22Rv1 (cell line): Measurements from ENCODE around the gene ARHGAP45.

Experiments
- H3K27ac ChIP-seq: fragments of 450-650 bp; 2 replicates; pipeline ENCODE4 v1.5.1; 2017
- ZFX ChIP-seq: fragments of 450-650 bp; IDR thresholded peaks from 2 replicates; pipeline ENCODE4 v1.6.1; 2017; ENCODE audit warnings: antibody characterized with exemption, borderline replicate concordance
- TF ChIP-seq, protein P1 (sequence below): fragments of 450-650 bp; IDR thresholded peaks from 2 replicates; pipeline ENCODE4 v1.5.1; 2017; ENCODE audit warnings: mild to moderate bottlenecking

Gene ARHGAP45

DNA sequence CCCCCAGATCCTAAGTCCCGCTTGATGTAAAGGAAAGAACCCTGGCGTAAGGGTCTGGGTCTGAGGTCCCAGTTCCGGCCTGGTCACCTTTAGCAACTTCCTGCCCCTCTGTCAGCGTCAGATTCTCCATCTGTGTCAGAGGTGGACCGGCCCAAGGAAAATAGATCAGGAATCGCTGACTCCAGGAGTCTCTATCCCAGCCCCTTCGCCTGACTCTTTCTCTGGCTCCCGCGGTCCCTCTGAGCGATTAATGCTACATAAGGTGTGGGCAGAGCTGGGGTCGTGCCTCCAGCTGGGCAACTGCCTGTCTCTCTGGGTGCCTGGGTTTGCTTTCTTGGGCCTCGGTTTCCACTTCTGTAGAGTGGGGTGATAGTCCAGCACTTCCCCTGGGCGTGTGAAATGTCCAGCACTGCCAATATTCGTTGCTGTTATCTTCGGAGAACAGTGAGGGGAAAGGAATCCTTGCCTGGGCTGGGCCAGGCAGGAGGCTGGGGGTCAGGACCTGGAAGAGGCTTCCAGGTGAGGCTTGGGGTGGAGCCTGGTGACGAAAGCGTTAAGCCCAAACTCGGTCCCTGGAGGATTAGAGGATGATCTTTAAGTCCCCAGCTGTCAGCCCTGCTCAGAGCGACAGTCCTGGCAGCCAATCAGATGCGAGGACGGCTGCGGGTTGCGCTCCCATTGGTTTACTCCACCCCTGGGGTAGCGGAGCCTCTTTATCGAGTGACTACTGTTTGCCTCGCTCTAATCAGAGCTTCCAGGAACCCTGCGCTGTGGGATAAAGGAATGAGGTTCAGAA lies 26.3 kb upstream of the ARHGAP45 start:
- peak overlapping the region; percentile 80 for H3K27ac ChIP-seq
- TF ChIP-seq, protein P1, sequence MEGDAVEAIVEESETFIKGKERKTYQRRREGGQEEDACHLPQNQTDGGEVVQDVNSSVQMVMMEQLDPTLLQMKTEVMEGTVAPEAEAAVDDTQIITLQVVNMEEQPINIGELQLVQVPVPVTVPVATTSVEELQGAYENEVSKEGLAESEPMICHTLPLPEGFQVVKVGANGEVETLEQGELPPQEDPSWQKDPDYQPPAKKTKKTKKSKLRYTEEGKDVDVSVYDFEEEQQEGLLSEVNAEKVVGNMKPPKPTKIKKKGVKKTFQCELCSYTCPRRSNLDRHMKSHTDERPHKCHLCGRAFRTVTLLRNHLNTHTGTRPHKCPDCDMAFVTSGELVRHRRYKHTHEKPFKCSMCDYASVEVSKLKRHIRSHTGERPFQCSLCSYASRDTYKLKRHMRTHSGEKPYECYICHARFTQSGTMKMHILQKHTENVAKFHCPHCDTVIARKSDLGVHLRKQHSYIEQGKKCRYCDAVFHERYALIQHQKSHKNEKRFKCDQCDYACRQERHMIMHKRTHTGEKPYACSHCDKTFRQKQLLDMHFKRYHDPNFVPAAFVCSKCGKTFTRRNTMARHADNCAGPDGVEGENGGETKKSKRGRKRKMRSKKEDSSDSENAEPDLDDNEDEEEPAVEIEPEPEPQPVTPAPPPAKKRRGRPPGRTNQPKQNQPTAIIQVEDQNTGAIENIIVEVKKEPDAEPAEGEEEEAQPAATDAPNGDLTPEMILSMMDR, result no peak
- no peak for TF ChIP-seq ZFX

DNA sequence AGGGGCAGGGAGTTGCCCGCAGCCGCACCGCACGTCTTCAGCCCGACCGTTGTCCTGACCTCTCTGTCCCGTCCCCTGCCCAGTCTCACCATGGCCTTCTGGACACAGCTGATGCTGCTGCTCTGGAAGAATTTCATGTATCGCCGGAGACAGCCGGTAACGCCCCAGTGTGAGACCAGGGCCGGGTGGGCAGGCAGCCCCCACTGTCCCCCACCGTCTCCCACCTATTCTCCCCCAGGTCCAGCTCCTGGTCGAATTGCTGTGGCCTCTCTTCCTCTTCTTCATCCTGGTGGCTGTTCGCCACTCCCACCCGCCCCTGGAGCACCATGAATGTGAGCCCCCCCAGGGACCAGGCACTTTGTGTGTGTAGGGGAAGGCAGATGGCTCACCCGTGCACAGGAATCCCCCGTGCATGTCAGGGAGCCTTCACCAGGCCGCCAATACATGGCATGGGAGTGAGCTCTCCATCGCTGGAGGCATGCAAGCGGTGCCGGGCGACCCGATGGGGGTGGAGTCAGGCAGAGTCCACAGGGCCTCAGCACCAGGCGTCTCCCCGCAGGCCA lies 25.6 kb upstream of the ARHGAP45 start:
- H3K27ac ChIP-seq, result peak overlapping the region; percentile 80

DNA sequence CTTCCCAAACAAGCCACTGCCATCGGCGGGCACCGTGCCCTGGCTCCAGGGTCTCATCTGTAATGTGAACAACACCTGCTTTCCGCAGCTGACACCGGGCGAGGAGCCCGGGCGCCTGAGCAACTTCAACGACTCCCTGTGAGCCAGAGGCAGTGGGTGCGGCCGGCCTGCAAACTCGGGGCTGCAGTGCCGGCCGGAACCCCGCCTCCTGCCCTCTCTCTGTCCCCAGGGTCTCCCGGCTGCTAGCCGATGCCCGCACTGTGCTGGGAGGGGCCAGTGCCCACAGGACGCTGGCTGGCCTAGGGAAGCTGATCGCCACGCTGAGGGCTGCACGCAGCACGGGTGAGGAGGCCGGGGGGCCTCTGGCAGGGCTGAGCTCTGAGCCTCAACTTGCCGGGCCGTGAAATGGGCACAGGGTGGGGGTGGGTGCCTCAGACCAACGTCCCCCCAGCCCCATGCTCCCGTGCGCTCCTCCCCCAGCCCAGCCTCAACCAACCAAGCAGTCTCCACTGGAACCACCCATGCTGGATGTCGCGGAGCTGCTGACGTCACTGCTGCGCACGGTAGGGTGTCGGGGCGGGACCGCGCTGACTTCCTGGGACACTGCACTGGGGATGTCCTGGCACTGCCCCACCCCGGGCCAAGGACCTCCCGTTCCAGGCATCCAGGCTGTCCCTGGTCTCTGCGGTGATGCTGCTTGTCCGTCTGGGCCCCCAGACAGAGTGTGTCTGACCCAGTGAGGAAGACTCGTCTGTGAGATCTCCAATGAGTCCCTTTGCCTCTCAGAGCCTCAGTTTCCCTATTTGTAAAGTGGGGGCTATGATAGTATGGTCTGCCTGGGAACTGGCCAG lies 24.9 kb upstream of the ARHGAP45 start:
- TF ChIP-seq ZFX, result no peak
- TF ChIP-seq, protein P1, result no peak
- H3K27ac ChIP-seq, result no peak overlapping the region

More for the DNA sequence above, 25.6 kb upstream of the ARHGAP45 start:
- no peak for TF ChIP-seq ZFX
- TF ChIP-seq, protein P1, result no peak

DNA sequence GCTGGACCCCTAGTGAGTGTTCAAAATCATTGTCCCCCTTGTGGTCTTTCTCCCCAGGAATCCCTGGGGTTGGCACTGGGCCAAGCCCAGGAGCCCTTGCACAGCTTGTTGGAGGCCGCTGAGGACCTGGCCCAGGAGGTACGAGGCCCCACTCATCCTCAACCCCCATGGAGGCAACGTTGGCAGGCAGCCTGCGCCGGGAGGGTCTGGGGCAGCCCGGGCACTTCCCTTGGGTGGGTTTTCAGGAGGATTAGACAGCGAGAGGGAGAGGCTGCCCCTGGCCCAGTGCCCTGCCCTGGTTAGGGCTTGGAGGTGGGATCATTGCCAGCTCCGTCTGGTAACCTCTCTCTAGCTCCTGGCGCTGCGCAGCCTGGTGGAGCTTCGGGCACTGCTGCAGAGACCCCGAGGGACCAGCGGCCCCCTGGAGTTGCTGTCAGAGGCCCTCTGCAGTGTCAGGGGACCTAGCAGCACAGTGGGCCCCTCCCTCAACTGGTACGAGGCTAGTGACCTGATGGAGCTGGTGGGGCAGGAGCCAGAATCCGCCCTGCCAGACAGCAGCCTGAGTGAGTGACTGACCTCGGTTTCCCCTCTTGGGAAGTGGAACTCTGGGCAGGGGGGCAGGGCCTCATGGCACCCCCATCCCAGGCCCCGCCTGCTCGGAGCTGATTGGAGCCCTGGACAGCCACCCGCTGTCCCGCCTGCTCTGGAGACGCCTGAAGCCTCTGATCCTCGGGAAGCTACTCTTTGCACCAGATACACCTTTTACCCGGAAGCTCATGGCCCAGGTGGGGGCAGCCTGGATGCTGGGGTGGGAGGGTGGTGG lies 24.1 kb upstream of the ARHGAP45 start:
- TF ChIP-seq, protein P1, result no peak
- TF ChIP-seq ZFX, result no peak
- no peak overlapping the region for H3K27ac ChIP-seq

DNA sequence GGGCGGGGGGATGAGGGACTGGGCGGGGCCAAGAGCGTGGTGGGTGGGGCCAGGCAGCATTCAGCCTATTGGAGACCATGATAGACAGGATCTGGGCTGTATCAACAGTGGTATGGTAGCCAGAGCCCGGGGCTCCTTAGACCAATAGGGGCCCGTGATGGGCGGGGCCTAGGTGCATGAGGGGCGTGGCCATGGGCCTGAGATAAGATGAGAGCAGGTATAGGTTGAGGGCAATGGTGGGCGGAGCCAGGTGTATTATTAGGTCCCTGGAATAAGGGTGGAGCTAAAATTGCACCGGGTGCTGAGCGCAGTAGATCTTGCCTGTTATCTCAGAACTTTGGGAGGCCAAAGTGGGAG lies 21.7 kb upstream of the ARHGAP45 start:
- TF ChIP-seq, protein P1, result no peak
- no peak for TF ChIP-seq ZFX
- H3K27ac ChIP-seq, result peak overlapping the region; percentile 66

DNA sequence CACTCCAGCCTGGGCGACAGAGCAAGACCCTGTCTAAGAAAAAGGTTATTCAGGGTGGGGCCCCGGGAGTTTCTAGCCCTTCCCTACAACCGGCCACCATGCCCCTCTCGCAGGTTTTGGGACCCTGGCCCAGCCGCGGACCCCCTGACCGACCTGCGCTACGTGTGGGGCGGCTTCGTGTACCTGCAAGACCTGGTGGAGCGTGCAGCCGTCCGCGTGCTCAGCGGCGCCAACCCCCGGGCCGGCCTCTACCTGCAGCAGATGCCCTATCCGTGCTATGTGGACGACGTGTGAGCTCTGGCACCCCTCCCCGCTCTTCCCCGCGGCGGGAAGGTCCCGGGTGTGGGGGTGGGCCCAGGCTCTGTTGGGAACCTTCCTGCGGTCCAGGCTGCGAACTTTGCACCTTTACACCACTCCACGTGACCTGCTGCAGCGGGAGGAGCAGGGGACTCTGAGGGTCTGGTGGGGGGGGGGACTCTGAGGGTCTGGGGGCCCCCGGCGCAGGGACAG lies 20.8 kb upstream of the ARHGAP45 start:
- peak overlapping the region; percentile 66 for H3K27ac ChIP-seq

More for the DNA sequence above, 20.8 kb upstream of the ARHGAP45 start:
- TF ChIP-seq, protein P1, result no peak
- TF ChIP-seq ZFX, result no peak
